Measurements from ENCODE around the gene WNT10A.
"Not testable (repeated sequence)": the region's sequence is repeated elsewhere in the genome, so short reads cannot be mapped to it uniquely, and the experiment has no call there.

WNT10A gene

DNA sequence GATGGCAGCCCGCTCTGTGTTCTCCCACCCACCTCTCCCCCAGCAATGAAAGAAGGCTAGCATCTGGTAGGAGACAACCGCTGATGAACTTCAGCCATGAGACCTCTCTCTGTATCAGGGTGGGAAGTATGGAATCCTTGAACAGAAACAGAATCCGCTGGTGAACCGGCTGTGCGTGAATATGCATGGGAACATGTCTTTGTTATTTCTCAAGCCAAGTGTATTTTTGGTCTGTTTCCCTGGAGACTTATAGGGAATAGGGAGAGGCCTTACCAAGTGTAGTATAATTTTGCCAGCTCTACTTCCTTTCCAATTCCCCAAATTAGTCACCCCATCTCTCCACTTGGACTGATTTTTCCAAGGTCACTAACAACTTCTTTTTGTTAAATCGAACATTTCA is 30.1 kb downstream of the WNT10A start:
- no peak overlapping the region for H3K4me3 Mint-ChIP-seq
- DNase-seq (ENCODE audit: low spot score in 2 of 2), result no peak

DNA sequence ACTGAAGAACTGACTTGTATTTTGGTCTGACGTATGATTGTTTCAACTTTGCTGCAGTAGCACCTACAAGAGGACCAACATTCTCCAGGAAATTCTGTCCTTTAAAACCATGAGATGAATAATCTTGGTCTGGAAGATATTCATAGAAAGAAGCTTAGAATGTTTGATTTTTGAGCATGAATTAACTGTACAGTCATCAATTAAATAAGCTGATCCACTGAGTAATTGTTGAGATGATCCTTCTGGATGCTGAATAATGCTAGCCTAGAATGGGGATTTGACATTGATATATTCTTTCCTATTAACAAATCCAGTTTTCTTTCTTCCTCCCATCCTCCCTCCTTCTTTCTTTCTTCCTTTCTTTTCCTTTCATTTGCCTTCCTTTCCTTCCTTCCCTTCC is 39.9 kb downstream of the WNT10A start:
- DNase-seq (ENCODE audit: low spot score in 2 of 2) (no peak), ATAC-seq (replicated peaks; ENCODE audit: extremely low read depth, poor library complexity, severe bottlenecking) (no peak)
- H3K9me3 Mint-ChIP-seq, result peaks cover 10% of the 10 kb centered on the region
- H3K27me3 Mint-ChIP-seq, result peaks cover 77% of the 10 kb centered on the region
- H3K36me3 Mint-ChIP-seq (ENCODE audit: insufficient read depth), result peaks cover 2% of the 10 kb centered on the region
- no peaks in the 10 kb centered on the region for H3K4me1 Mint-ChIP-seq
- no peak overlapping the region for H3K4me3 Mint-ChIP-seq
- no peak overlapping the region for H3K27ac Mint-ChIP-seq (ENCODE audit: low read depth)

More for the DNA sequence above, 30.1 kb downstream of the WNT10A start:
- Mint-ChIP-seq H3K4me1 (peaks cover 9% of the 10 kb centered on the region), H3K27ac (ENCODE audit: low read depth) (no peak overlapping the region), H3K36me3 (ENCODE audit: insufficient read depth) (peaks cover 9% of the 10 kb centered on the region), H3K27me3 (peaks cover 14% of the 10 kb centered on the region), H3K9me3 (no peaks in the 10 kb centered on the region)
- ATAC-seq (replicated peaks; ENCODE audit: extremely low read depth, poor library complexity, severe bottlenecking), result no peak

- H3K27ac Mint-ChIP-seq (ENCODE audit: low read depth), result no peak overlapping the region
- H3K27me3 Mint-ChIP-seq, result peaks cover 81% of the 10 kb centered on the region
- peaks cover 10% of the 10 kb centered on the region for H3K9me3 Mint-ChIP-seq
- no peak overlapping the region for H3K4me3 Mint-ChIP-seq
- peaks cover 2% of the 10 kb centered on the region for H3K36me3 Mint-ChIP-seq (ENCODE audit: insufficient read depth)
- ATAC-seq (replicated peaks; ENCODE audit: extremely low read depth, poor library complexity, severe bottlenecking) (no peak), DNase-seq (ENCODE audit: low spot score in 2 of 2) (no peak)
- no peaks in the 10 kb centered on the region for H3K4me1 Mint-ChIP-seq
Measured at GRCh38 chr2:218924757-218925156, 44.1 kb downstream of the WNT10A start.

DNA sequence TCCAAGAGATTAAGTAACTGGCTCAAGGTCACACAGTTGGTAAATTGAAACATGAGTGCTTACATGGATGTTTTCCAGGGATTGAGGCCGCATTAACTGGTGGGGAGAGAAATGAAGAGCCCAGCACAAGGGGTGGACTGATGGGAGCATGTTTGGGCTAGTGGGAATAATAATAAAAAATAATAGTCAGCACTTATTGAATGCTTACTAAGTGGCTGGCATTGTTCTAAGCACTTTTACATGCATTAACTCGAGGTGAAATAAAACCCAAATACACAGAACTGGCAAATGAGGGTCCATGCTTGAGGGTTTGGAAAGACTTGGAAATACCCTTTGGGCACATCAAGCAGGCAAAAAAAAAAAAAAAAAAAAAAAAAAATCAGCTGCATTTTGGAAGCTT is 44.8 kb downstream of the WNT10A start:
- H3K27me3 Mint-ChIP-seq, result peaks cover 81% of the 10 kb centered on the region
- no peaks in the 10 kb centered on the region for H3K4me1 Mint-ChIP-seq
- peaks cover 2% of the 10 kb centered on the region for H3K36me3 Mint-ChIP-seq (ENCODE audit: insufficient read depth)
- ATAC-seq (replicated peaks; ENCODE audit: extremely low read depth, poor library complexity, severe bottlenecking), result no peak
- H3K27ac Mint-ChIP-seq (ENCODE audit: low read depth), result no peak overlapping the region
- peaks cover 10% of the 10 kb centered on the region for H3K9me3 Mint-ChIP-seq
- no peak for DNase-seq (ENCODE audit: low spot score in 2 of 2)
- no peak overlapping the region for H3K4me3 Mint-ChIP-seq

DNA sequence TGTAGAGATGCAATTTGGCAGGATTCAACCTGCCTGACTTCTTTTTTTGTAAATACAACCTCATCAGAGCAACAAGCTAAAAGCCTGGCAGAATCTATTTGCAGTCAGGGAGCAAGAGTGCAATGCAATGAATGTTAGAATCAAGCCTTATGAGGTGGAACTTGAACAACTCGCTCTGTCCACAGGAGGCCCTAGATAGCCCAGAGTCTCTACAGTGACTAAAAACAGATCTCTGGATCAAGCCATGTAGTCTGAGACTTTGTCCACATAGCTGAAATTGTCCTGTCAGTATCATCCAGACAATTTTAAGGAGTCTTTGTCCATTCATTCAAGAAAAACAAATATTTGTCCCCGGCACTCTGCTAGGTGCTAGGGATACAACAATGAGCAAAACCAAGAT is 46.8 kb downstream of the WNT10A start:
- Mint-ChIP-seq H3K27ac (ENCODE audit: low read depth) (no peak overlapping the region), H3K4me1 (no peaks in the 10 kb centered on the region), H3K36me3 (ENCODE audit: insufficient read depth) (peaks cover under 1% of the 10 kb centered on the region), H3K9me3 (peaks cover 10% of the 10 kb centered on the region), H3K27me3 (peaks cover 67% of the 10 kb centered on the region), H3K4me3 (no peak overlapping the region)
- ATAC-seq (replicated peaks; ENCODE audit: extremely low read depth, poor library complexity, severe bottlenecking) (no peak), DNase-seq (ENCODE audit: low spot score in 2 of 2) (no peak)

- DNase-seq (ENCODE audit: low spot score in 2 of 2), result no peak
- ATAC-seq (replicated peaks; ENCODE audit: extremely low read depth, poor library complexity, severe bottlenecking), result no peak
- H3K36me3 Mint-ChIP-seq (ENCODE audit: insufficient read depth), result no peaks in the 10 kb centered on the region
- peaks cover 10% of the 10 kb centered on the region for H3K9me3 Mint-ChIP-seq
- H3K4me3 Mint-ChIP-seq, result no peak overlapping the region
- peaks cover 63% of the 10 kb centered on the region for H3K27me3 Mint-ChIP-seq
- H3K27ac Mint-ChIP-seq (ENCODE audit: low read depth), result no peak overlapping the region
- H3K4me1 Mint-ChIP-seq, result no peaks in the 10 kb centered on the region
Measured at GRCh38 chr2:218927876-218928275, 47.2 kb downstream of the WNT10A start.

DNA sequence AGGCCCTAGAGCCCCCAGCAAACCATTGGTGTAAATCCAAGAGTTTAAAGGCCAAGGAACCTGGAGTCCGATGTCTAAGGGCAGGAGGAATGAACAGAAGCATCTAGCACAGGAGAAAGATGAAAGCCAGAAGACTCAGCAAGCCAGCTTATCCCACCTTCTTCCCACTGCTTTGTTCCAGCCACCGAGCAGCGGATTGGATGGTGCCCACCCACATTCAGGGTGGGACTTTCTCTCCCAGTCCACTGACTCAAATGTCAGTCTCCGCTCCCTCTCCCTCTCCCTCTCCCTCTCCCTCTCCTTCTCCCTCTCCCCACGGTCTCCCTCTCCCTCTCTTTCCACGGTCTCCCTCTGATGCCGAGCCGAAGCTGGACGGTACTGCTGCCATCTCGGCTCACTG is 49.8 kb downstream of the WNT10A start:
- H3K27ac Mint-ChIP-seq (ENCODE audit: low read depth); H3K36me3 Mint-ChIP-seq (ENCODE audit: insufficient read depth); ATAC-seq (replicated peaks; ENCODE audit: extremely low read depth, poor library complexity, severe bottlenecking); DNase-seq (ENCODE audit: low spot score in 2 of 2); H3K4me1 Mint-ChIP-seq; H3K9me3 Mint-ChIP-seq; H3K4me3 Mint-ChIP-seq: not testable (repeated sequence)
- H3K27me3 Mint-ChIP-seq, result peaks cover 55% of the 10 kb centered on the region

- H3K27me3 Mint-ChIP-seq, result peaks cover 56% of the 10 kb centered on the region
- H3K27ac Mint-ChIP-seq (ENCODE audit: low read depth); H3K9me3 Mint-ChIP-seq; DNase-seq (ENCODE audit: low spot score in 2 of 2); H3K36me3 Mint-ChIP-seq (ENCODE audit: insufficient read depth); H3K4me1 Mint-ChIP-seq; H3K4me3 Mint-ChIP-seq; ATAC-seq (replicated peaks; ENCODE audit: extremely low read depth, poor library complexity, severe bottlenecking): not testable (repeated sequence)
Measured at GRCh38 chr2:218931751-218932150, 51.1 kb downstream of the WNT10A start.
